Measurements from ENCODE around the gene ZSCAN10.

GRCh38 chr16:3112881-3113574, 13.9 kb upstream of the ZSCAN10 start:
- TF ChIP-seq POLR2A (IDR thresholded peaks at IDR 0.05; ENCODE audit: low read depth, low read length) (no peak), POLR2AphosphoS5 (IDR thresholded peaks at IDR 0.05; ENCODE audit: insufficient read depth, low read depth, low read length) (no peak), CTCF (IDR thresholded peaks at IDR 0.05; ENCODE audit: extremely low read depth in 1 of 2, insufficient read depth in 1 of 2, low read depth in 1 of 2, low read length in 2 of 2) (no peak), JUN (IDR thresholded peaks at IDR 0.05; ENCODE audit: borderline replicate concordance, insufficient read depth, insufficient read length, low read depth) (no peak), EZH2 (IDR thresholded peaks at IDR 0.05; ENCODE audit: borderline replicate concordance, low read depth, low read length, severe bottlenecking) (no peak), MYC (IDR thresholded peaks at IDR 0.05; ENCODE audit: low read depth, low read length) (no peak), FOS (IDR thresholded peaks at IDR 0.05; ENCODE audit: borderline replicate concordance, insufficient read depth, low read length) (no peak), GATA2 (IDR thresholded peaks at IDR 0.05; ENCODE audit: insufficient read depth, insufficient read length, low read depth, low read length) (no peak)
- TF ChIP-seq, protein P1, sequence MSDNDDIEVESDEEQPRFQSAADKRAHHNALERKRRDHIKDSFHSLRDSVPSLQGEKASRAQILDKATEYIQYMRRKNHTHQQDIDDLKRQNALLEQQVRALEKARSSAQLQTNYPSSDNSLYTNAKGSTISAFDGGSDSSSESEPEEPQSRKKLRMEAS (IDR thresholded peaks at IDR 0.05; ENCODE audit: insufficient read depth, insufficient read length) = no peak
